ENCODE data around the gene TPM3.

- TF ChIP-seq POLR2A (IDR thresholded peaks at IDR 0.05; ENCODE audit: low read length) (no peak), GATA1 (IDR thresholded peaks at IDR 0.05; ENCODE audit: low read depth, low read length) (no peak)
These were observed 12.7 kb downstream of the TPM3 start for GRCh38 chr1:154178911-154179811.
